Mesendoderm (in vitro differentiated cells): ENCODE data around the gene DOK5.

Experiments used
- DNase-seq: peaks from one replicate; pipeline ENCODE4 v3.0.0; 2013
- H2AK5ac ChIP-seq: 2 replicates; pipeline ENCODE4 v1.6.1; 2013; ENCODE audit warnings: low read length, inconsistent platforms
- H2BK120ac ChIP-seq: 2 replicates; pipeline ENCODE4 v1.6.1; 2013; ENCODE audit warnings: low read depth, mild to moderate bottlenecking, low read length, moderate library complexity, mixed read lengths
- H2BK15ac ChIP-seq: replicated peaks from 2 replicates; pipeline ENCODE4 v1.6.1; 2013; ENCODE audit warnings: low read depth, mild to moderate bottlenecking, moderate library complexity
- H2BK5ac ChIP-seq: 2 replicates; pipeline ENCODE4 v1.6.1; 2013; ENCODE audit warnings: low read length, inconsistent platforms
- H3K18ac ChIP-seq: 2 replicates; pipeline ENCODE4 v1.6.1; 2013; ENCODE audit warnings: mild to moderate bottlenecking, low read length, mixed read lengths
- H3K23ac ChIP-seq: one replicate; pipeline ENCODE4 v1.6.1; 2013; ENCODE audit warnings: low read length
- H3K27ac ChIP-seq: 2 replicates; pipeline ENCODE4 v1.5.1; 2013; ENCODE audit warnings: low read depth, mild to moderate bottlenecking, inconsistent platforms, low read length, moderate library complexity
- H3K27me3 ChIP-seq: 2 replicates; pipeline ENCODE4 v1.6.1; 2013; ENCODE audit warnings: low read length, control low read depth, mild to moderate bottlenecking, inconsistent platforms; ENCODE audit not compliant: insufficient read depth, poor library complexity
- H3K36me3 ChIP-seq: 2 replicates; pipeline ENCODE4 v1.6.1; 2013; ENCODE audit warnings: low read length, inconsistent platforms; ENCODE audit not compliant: control insufficient read depth, insufficient read depth
- H3K4ac ChIP-seq: one replicate; pipeline ENCODE4 v1.6.1; 2013; ENCODE audit warnings: low read depth, mild to moderate bottlenecking, low read length, moderate library complexity
- H3K4me1 ChIP-seq: 2 replicates; pipeline ENCODE4 v1.6.1; 2013; ENCODE audit warnings: low read depth, low read length, inconsistent platforms; ENCODE audit not compliant: control insufficient read depth
- H3K4me2 ChIP-seq: 2 replicates; pipeline ENCODE4 v1.6.1; 2013; ENCODE audit warnings: low read length
- H3K4me3 ChIP-seq: 2 replicates; pipeline ENCODE4 v1.5.1; 2013; ENCODE audit warnings: mild to moderate bottlenecking, low read length
- H3K56ac ChIP-seq: one replicate; pipeline ENCODE4 v1.6.1; 2013; ENCODE audit warnings: low read length
- H3K79me1 ChIP-seq: 2 replicates; pipeline ENCODE4 v1.6.1; 2013; ENCODE audit warnings: low read length, inconsistent platforms
- H3K79me2 ChIP-seq: 2 replicates; pipeline ENCODE4 v1.6.1; 2013; ENCODE audit warnings: mild to moderate bottlenecking, low read length; ENCODE audit not compliant: control insufficient read depth, insufficient read depth
- H3K9ac ChIP-seq: 2 replicates; pipeline ENCODE4 v1.6.1; 2013; ENCODE audit warnings: low read length, inconsistent platforms
- H4K5ac ChIP-seq: one replicate; pipeline ENCODE4 v1.6.1; 2013; ENCODE audit warnings: low read length
- H4K8ac ChIP-seq: one replicate; pipeline ENCODE4 v1.6.1; 2013; ENCODE audit warnings: low read depth, mild to moderate bottlenecking, control low read depth, low read length, moderate library complexity
- WGBS: extraction: QIAGEN DNeasy Blood & Tissue Kit; methylation state at CpG from one replicate; pipeline ENCODE4 v1.1.7; 2013; ENCODE audit warnings: low lambda C conversion rate, missing lambda C conversion rate; ENCODE audit not compliant: insufficient coverage; ENCODE audit errors: extremely low coverage; 5-methylcytosine and 5-hydroxymethylcytosine counted together

The DOK5 gene

GRCh38 chr20:54532573-54532972 lies 57.2 kb downstream of the DOK5 start:
- Histone ChIP-seq H3K27me3 (no peaks in the 10 kb centered on the region), H2BK5ac (no peak overlapping the region), H4K5ac (no peak overlapping the region), H3K4me1 (no peaks in the 10 kb centered on the region), H3K4me2 (no peak overlapping the region), H2BK15ac (no peak overlapping the region), H3K23ac (no peak overlapping the region), H3K27ac (no peak overlapping the region), H2AK5ac (no peak overlapping the region), H4K8ac (no peak overlapping the region), H3K56ac (no peak overlapping the region), H2BK120ac (no peak overlapping the region), H3K79me2 (no peaks in the 10 kb centered on the region), H3K4me3 (no peak overlapping the region), H3K4ac (no peak overlapping the region), H3K79me1 (no peaks in the 10 kb centered on the region), H3K18ac (no peak overlapping the region), H3K9ac (no peak overlapping the region), H3K36me3 (no peaks in the 10 kb centered on the region)
- no peak for DNase-seq
- WGBS: no CpG with 5 or more reads among the region's 3 CpGs

- no CpG with 5 or more reads among the region's 4 CpGs for WGBS
- DNase-seq: no peak
- Histone ChIP-seq H3K4ac (no peak overlapping the region), H4K5ac (no peak overlapping the region), H3K4me2 (no peak overlapping the region), H3K23ac (no peak overlapping the region), H3K36me3 (no peaks in the 10 kb centered on the region), H4K8ac (no peak overlapping the region), H2BK120ac (no peak overlapping the region), H3K27me3 (no peaks in the 10 kb centered on the region), H3K9ac (no peak overlapping the region), H3K56ac (no peak overlapping the region), H2BK15ac (no peak overlapping the region), H3K4me1 (no peaks in the 10 kb centered on the region), H3K18ac (no peak overlapping the region), H3K4me3 (no peak overlapping the region), H2AK5ac (no peak overlapping the region), H3K79me2 (no peaks in the 10 kb centered on the region), H3K27ac (no peak overlapping the region), H3K79me1 (no peaks in the 10 kb centered on the region), H2BK5ac (no peak overlapping the region)
Observed at GRCh38 chr20:54534101-54534500, 58.7 kb downstream of the DOK5 start.

GRCh38 chr20:54535033-54535432 lies 59.6 kb downstream of the DOK5 start:
- no peak overlapping the region for H3K4me2 ChIP-seq
- no peaks in the 10 kb centered on the region for H3K27me3 ChIP-seq
- H3K4me3 ChIP-seq: no peak overlapping the region
- H3K79me1 ChIP-seq: no peaks in the 10 kb centered on the region
- no peak overlapping the region for H4K5ac ChIP-seq
- H2BK15ac ChIP-seq: no peak overlapping the region
- H3K9ac ChIP-seq: no peak overlapping the region
- H4K8ac ChIP-seq: no peak overlapping the region
- no peak for DNase-seq
- WGBS: no CpG with 5 or more reads among the region's 2 CpGs
- no peak overlapping the region for H3K23ac ChIP-seq
- no peak overlapping the region for H2BK5ac ChIP-seq
- H3K27ac ChIP-seq: no peak overlapping the region
- H3K36me3 ChIP-seq: no peaks in the 10 kb centered on the region
- no peaks in the 10 kb centered on the region for H3K4me1 ChIP-seq
- H2AK5ac ChIP-seq: no peak overlapping the region
- no peaks in the 10 kb centered on the region for H3K79me2 ChIP-seq
- no peak overlapping the region for H3K18ac ChIP-seq
- H3K4ac ChIP-seq: no peak overlapping the region
- H2BK120ac ChIP-seq: no peak overlapping the region
- H3K56ac ChIP-seq: no peak overlapping the region

DNA sequence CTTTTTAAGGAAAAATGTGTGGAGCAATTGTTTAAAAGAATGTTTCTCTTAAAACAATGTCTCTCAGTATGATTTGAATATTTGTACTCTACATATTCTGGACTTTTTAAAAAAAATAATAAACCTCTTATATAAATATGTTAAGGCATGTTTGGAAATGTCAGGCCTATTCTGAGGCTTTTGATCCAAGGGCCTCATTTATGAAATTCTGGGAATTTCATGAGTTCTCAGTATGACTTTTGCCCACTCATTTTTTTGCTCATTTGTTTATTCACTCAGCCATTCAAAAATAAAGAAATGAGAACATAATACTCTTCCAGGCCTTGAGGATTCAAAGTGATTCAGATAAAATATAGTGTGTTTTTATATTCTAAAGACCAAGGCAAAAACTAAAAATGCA lies 60.4 kb downstream of the DOK5 start:
- no peaks in the 10 kb centered on the region for H3K36me3 ChIP-seq
- no peak overlapping the region for H2BK120ac ChIP-seq
- no peaks in the 10 kb centered on the region for H3K27me3 ChIP-seq
- H3K4me2 ChIP-seq: no peak overlapping the region
- H3K4ac ChIP-seq: no peak overlapping the region
- H3K9ac ChIP-seq: no peak overlapping the region
- no peaks in the 10 kb centered on the region for H3K79me1 ChIP-seq
- no peak overlapping the region for H2BK5ac ChIP-seq
- no peak overlapping the region for H4K8ac ChIP-seq
- H3K27ac ChIP-seq: no peak overlapping the region
- H3K56ac ChIP-seq: no peak overlapping the region
- H2AK5ac ChIP-seq: no peak overlapping the region
- H3K4me1 ChIP-seq: no peaks in the 10 kb centered on the region
- H3K23ac ChIP-seq: no peak overlapping the region
- no peak overlapping the region for H2BK15ac ChIP-seq
- H3K4me3 ChIP-seq: no peak overlapping the region
- no peak overlapping the region for H4K5ac ChIP-seq
- no peak overlapping the region for H3K18ac ChIP-seq
- H3K79me2 ChIP-seq: no peaks in the 10 kb centered on the region
- DNase-seq: no peak

DNA sequence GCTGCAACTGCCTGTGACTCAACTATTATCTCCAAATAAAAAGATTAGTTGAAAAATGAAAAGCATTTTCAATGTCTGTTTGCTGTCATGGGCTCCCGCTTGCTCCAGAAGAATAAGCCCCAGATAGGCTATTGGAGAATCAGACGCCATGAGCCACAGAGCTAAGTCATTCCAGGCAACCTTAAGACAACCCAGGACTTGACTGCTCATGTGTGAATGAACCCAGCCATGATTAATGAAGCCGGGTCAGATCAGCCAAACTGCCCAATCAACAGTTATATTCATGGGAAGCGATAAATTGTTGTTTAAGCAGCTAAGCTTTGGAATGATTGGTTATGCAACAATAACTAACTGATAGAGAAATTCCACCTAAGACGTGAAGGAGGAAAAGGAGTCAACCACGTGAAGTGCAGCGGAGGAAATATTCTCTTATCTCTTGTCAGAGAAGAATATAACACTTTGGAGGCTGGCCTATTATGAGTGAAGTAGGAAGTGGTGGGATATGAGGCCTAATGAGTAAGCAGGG lies 64.2 kb downstream of the DOK5 start:
- Histone ChIP-seq H4K8ac (no peak overlapping the region), H3K4me1 (no peaks in the 10 kb centered on the region), H3K23ac (no peak overlapping the region), H4K5ac (no peak overlapping the region), H3K4me2 (no peak overlapping the region), H2BK15ac (no peak overlapping the region), H3K9ac (no peak overlapping the region), H2BK120ac (no peak overlapping the region), H3K4me3 (no peak overlapping the region), H3K36me3 (no peaks in the 10 kb centered on the region), H2BK5ac (no peak overlapping the region), H3K79me2 (no peaks in the 10 kb centered on the region), H3K4ac (no peak overlapping the region), H3K27me3 (no peaks in the 10 kb centered on the region), H3K79me1 (no peaks in the 10 kb centered on the region), H3K27ac (no peak overlapping the region), H2AK5ac (no peak overlapping the region), H3K56ac (no peak overlapping the region), H3K18ac (no peak overlapping the region)
- WGBS: no CpG with 5 or more reads among the region's 7 CpGs
- DNase-seq: no peak

DNA sequence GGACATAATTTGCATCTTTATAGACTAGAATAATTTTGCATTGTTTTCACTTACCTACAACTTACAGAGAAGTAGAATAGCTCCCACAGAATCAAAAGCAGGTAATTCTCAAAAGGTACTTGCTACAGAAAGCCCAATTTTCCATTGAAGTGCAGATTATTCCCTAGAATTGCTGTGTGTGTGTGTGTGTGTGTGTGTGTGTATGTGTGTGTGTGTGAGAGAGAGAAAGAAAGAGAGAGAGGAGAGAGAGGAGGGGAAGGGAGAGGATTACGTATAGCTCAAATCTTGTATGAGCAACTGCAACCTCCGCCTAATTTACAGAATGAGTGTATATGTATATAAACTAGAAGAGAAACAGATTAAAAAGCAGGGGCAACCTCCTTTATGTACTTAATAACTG lies 68.0 kb downstream of the DOK5 start:
- no peak overlapping the region for H4K5ac ChIP-seq
- H4K8ac ChIP-seq: no peak overlapping the region
- H2BK5ac ChIP-seq: no peak overlapping the region
- no peak overlapping the region for H3K4ac ChIP-seq
- H2BK15ac ChIP-seq: no peak overlapping the region
- no peaks in the 10 kb centered on the region for H3K79me2 ChIP-seq
- no peak overlapping the region for H3K4me3 ChIP-seq
- no peak overlapping the region for H2BK120ac ChIP-seq
- H3K36me3 ChIP-seq: no peaks in the 10 kb centered on the region
- H3K4me1 ChIP-seq: no peaks in the 10 kb centered on the region
- no peak overlapping the region for H3K9ac ChIP-seq
- no peak overlapping the region for H3K18ac ChIP-seq
- no peaks in the 10 kb centered on the region for H3K27me3 ChIP-seq
- no peak overlapping the region for H3K27ac ChIP-seq
- no peak overlapping the region for H3K23ac ChIP-seq
- no peak overlapping the region for H3K56ac ChIP-seq
- H2AK5ac ChIP-seq: no peak overlapping the region
- H3K79me1 ChIP-seq: no peaks in the 10 kb centered on the region
- no peak overlapping the region for H3K4me2 ChIP-seq
- WGBS: no CpG with 5 or more reads among the region's 2 CpGs
- no peak for DNase-seq
